Epithelial cell of prostate (primary cell): ENCODE data around the gene KCNQ5.

Source experiments
- DNase-seq: peaks from one replicate; pipeline ENCODE4 v3.0.0-alpha.2; 2011; ENCODE audit warnings: low read depth, low spot score
- H3K27ac ChIP-seq: fragments of 450-650 bp; 2 replicates; pipeline ENCODE4 v1.5.1; 2017; ENCODE audit warnings: mild to moderate bottlenecking

Gene KCNQ5

GRCh38 chr6:72672906-72673305, 51.0 kb downstream of the KCNQ5 start:
- no peak for DNase-seq
- no peak overlapping the region for H3K27ac ChIP-seq

- no peak overlapping the region for H3K27ac ChIP-seq
Observed at GRCh38 chr6:72674842-72675241, 53.0 kb downstream of the KCNQ5 start.

GRCh38 chr6:72675396-72675795, 53.5 kb downstream of the KCNQ5 start:
- no peak overlapping the region for H3K27ac ChIP-seq
- no peak for DNase-seq

More at GRCh38 chr6:72674842-72675241, 53.0 kb downstream of the KCNQ5 start:
- DNase-seq, result no peak

- DNase-seq, result no peak
- H3K27ac ChIP-seq, result no peak overlapping the region
Observed at GRCh38 chr6:72676995-72677394, 55.1 kb downstream of the KCNQ5 start.

- DNase-seq, result no peak
- H3K27ac ChIP-seq, result no peak overlapping the region
Observed at GRCh38 chr6:72677740-72678139, 55.9 kb downstream of the KCNQ5 start.

GRCh38 chr6:72683797-72684196, 61.9 kb downstream of the KCNQ5 start:
- no peak overlapping the region for H3K27ac ChIP-seq
- no peak for DNase-seq

GRCh38 chr6:72689107-72689954, 67.5 kb downstream of the KCNQ5 start:
- no peak overlapping the region for H3K27ac ChIP-seq
- DNase-seq, result no peak

GRCh38 chr6:72691249-72691648, 69.4 kb downstream of the KCNQ5 start:
- H3K27ac ChIP-seq, result no peak overlapping the region
- DNase-seq, result no peak

GRCh38 chr6:72696055-72696454, 74.2 kb downstream of the KCNQ5 start:
- no peak for DNase-seq
- no peak overlapping the region for H3K27ac ChIP-seq

GRCh38 chr6:72699159-72699558, 77.3 kb downstream of the KCNQ5 start:
- no peak for DNase-seq
- H3K27ac ChIP-seq, result no peak overlapping the region

- no peak overlapping the region for H3K27ac ChIP-seq
- no peak for DNase-seq
Observed at GRCh38 chr6:72702421-72702820, 80.6 kb downstream of the KCNQ5 start.

- H3K27ac ChIP-seq, result no peak overlapping the region
Observed at GRCh38 chr6:72703093-72703492, 81.2 kb downstream of the KCNQ5 start.

GRCh38 chr6:72704979-72705378, 83.1 kb downstream of the KCNQ5 start:
- no peak overlapping the region for H3K27ac ChIP-seq
- no peak for DNase-seq

More at GRCh38 chr6:72703093-72703492, 81.2 kb downstream of the KCNQ5 start:
- no peak for DNase-seq

- no peak for DNase-seq
- H3K27ac ChIP-seq, result no peak overlapping the region
Observed at GRCh38 chr6:72709431-72709830, 87.6 kb downstream of the KCNQ5 start.

GRCh38 chr6:72711731-72712130, 89.9 kb downstream of the KCNQ5 start:
- H3K27ac ChIP-seq, result no peak overlapping the region
- DNase-seq, result no peak

- no peak for DNase-seq
- H3K27ac ChIP-seq, result no peak overlapping the region
Observed at GRCh38 chr6:72712910-72713309, 91.0 kb downstream of the KCNQ5 start.

- no peak for DNase-seq
- no peak overlapping the region for H3K27ac ChIP-seq
Observed at GRCh38 chr6:72715119-72715518, 93.3 kb downstream of the KCNQ5 start.

GRCh38 chr6:72716916-72717315, 95.1 kb downstream of the KCNQ5 start:
- DNase-seq, result no peak
- H3K27ac ChIP-seq, result no peak overlapping the region

- no peak for DNase-seq
- H3K27ac ChIP-seq, result no peak overlapping the region
Observed at GRCh38 chr6:72720464-72720863, 98.6 kb downstream of the KCNQ5 start.

- no peak for DNase-seq
- no peak overlapping the region for H3K27ac ChIP-seq
Observed at GRCh38 chr6:72721346-72721745, 99.5 kb downstream of the KCNQ5 start.

- no peak overlapping the region for H3K27ac ChIP-seq
- no peak for DNase-seq
Observed at GRCh38 chr6:72724545-72724944, 102.7 kb downstream of the KCNQ5 start.

- DNase-seq, result no peak
- no peak overlapping the region for H3K27ac ChIP-seq
Observed at GRCh38 chr6:72728706-72729343, 107.0 kb downstream of the KCNQ5 start.
